OCI-LY7 (cell line): Measurements from ENCODE around the gene GPX6. TPM values are rescaled to one million over a fixed set of nuclear protein-coding genes. Genes with fewer than 3 reads are reported as not detected.
A peak's percentile ranks its signal among the peaks of the same experiment; 100 is the strongest.

Experiments
- BruUV-seq: library from RNA; stranded (reverse); fragments of 400-500 nt; replicated peaks from 2 replicates; lab custom pipeline; 2021; lab: Mats Ljungman, UMichigan
- CTCF ChIA-PET: fragments of 300-600 bp; sonication (Branson Sonifier 250); formaldehyde crosslinking; loops from one replicate; lab custom pipeline; 2022; ENCODE audit warnings: antibody characterized with exemption; ENCODE audit not compliant: unreplicated experiment; lab: Charles Lee
- POLR2A ChIA-PET: fragments of 300-600 bp; sonication (Branson Sonifier 250); formaldehyde crosslinking; loops from one replicate; lab custom pipeline; 2022; ENCODE audit warnings: antibody characterized with exemption; lab: Charles Lee
- DNase-seq: peaks from one replicate; pipeline ENCODE4 v3.0.0-alpha.2; 2015; ENCODE audit warnings: low spot score
- H2AFZ ChIP-seq: fragments of 200-600 bp; sonication (generic), shearing (Covaris generic); 2 replicates; pipeline ENCODE4 v1.6.1; 2014; ENCODE audit warnings: mild to moderate bottlenecking, antibody characterized with exemption, low read length, moderate library complexity
- H3K27ac ChIP-seq: fragments of 200-600 bp; sonication (generic); 2 replicates; pipeline ENCODE4 v1.5.1; 2014; ENCODE audit warnings: mixed run types, low read depth, mild to moderate bottlenecking, moderate library complexity, low read length, inconsistent platforms; ENCODE audit not compliant: poor library complexity, severe bottlenecking
- H3K36me3 ChIP-seq: fragments of 200-600 bp; sonication (generic); 2 replicates; pipeline ENCODE4 v1.6.1; 2014; ENCODE audit warnings: mild to moderate bottlenecking, antibody characterized with exemption, low read length, moderate library complexity, mixed read lengths; ENCODE audit not compliant: insufficient read depth
- H3K4me1 ChIP-seq: fragments of 200-600 bp; sonication (generic); 2 replicates; pipeline ENCODE4 v1.5.1; 2014; ENCODE audit warnings: mild to moderate bottlenecking, low read length; ENCODE audit not compliant: insufficient read depth, poor library complexity, severe bottlenecking
- H3K4me2 ChIP-seq: fragments of 200-600 bp; sonication (generic); 2 replicates; pipeline ENCODE4 v1.6.1; 2014; ENCODE audit warnings: mild to moderate bottlenecking, low read length
- H3K4me3 ChIP-seq: fragments of 200-600 bp; sonication (generic); 2 replicates; pipeline ENCODE4 v1.5.1; 2014; ENCODE audit warnings: mild to moderate bottlenecking, low read depth, low read length; ENCODE audit not compliant: poor library complexity, severe bottlenecking
- H3K79me2 ChIP-seq: fragments of 200-600 bp; sonication (generic); 2 replicates; pipeline ENCODE4 v1.6.1; 2016; ENCODE audit warnings: low read depth, mild to moderate bottlenecking, low read length, moderate library complexity, mixed read lengths; ENCODE audit not compliant: insufficient read depth
- H3K9me2 ChIP-seq: fragments of 200-600 bp; sonication (generic); 2 replicates; pipeline ENCODE4 v1.6.1; 2016; ENCODE audit warnings: mild to moderate bottlenecking, low read length, mixed read lengths; ENCODE audit not compliant: insufficient read depth
- H3K9me3 ChIP-seq: fragments of 200-600 bp; sonication (generic); 2 replicates; pipeline ENCODE4 v1.6.1; 2014; ENCODE audit warnings: mild to moderate bottlenecking, mixed run types, low read length, mixed read lengths
- H4K20me1 ChIP-seq: fragments of 200-600 bp; sonication (generic); 2 replicates; pipeline ENCODE4 v1.6.1; 2014; ENCODE audit warnings: mild to moderate bottlenecking, antibody characterized with exemption, low read length, moderate library complexity, mixed read lengths; ENCODE audit not compliant: insufficient read depth
- EZH2phosphoT487 ChIP-seq: fragments of 200-600 bp; sonication (generic); IDR thresholded peaks from 2 replicates; pipeline ENCODE4 v1.6.1; 2018; ENCODE audit warnings: low read depth, borderline replicate concordance, mild to moderate bottlenecking, mixed run types, antibody characterized with exemption, low read length, moderate library complexity, mixed read lengths
- intact Hi-C: fragments of 100-400 bp; cut with micrococcal nuclease; formaldehyde crosslinking; loops from one replicate; pipeline ENCODE4 v1.10.0; 2022; ENCODE audit not compliant: unreplicated experiment
- total RNA-seq, 2 experiments: library from RNA; depleted of rRNA in 1 of 2; stranded (reverse); fragments of >200 nt in 1 of 2; shearing (Covaris generic) in 1 of 2; gene quantifications; 2 replicates each; pipeline ENCODE4 v1.2.3, GENCODE V29; 2014 to 2022
- TF ChIP-seq, protein P1 (sequence below): fragments of 200-600 bp; sonication (generic); conservative IDR thresholded peaks from 2 replicates; pipeline ENCODE4 v1.5.1; 2014; ENCODE audit warnings: mild to moderate bottlenecking, antibody characterized with exemption, low read length, moderate library complexity, mixed read lengths

GPX6 gene
- total RNA-seq, 2 experiments from 2014 or later: not detected

DNA sequence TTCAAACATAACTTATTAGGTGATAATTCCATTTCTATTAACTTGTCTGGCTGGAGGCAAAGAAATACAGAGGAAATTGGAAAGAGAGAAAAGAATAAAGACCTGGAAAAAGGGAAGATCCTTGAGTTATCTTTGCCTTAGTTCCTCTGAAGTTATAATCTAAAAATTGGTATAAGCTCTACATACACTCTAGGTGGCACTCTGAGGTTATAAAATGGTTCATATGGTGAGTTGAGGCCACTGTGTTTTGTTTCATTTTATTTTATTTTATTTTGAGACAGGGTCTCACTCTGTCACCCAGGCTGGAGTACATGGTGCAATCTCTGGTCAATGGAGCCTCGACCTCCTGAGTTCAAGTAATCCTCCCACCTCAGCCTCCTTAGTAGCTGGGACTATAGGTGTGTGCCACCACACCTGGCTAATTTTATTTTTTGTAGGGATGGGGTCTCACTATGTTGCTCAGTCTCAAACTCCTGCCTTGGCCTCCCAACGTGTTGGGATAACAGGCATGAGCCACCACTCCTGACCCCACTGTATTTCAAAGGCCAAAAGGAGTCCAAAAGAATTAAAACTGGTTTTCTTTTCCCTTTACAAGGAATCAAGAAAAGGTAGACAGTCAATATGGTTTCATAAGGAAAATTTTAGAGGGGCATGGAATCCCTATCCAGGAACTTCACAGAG, 19.4 kb downstream of the GPX6 start:
- Histone ChIP-seq H3K9me3 (no peaks in the 10 kb centered on the region), H4K20me1 (no peaks in the 10 kb centered on the region), H3K27ac (no peak overlapping the region), H3K4me2 (no peak overlapping the region), H3K4me1 (no peaks in the 10 kb centered on the region), H3K79me2 (no peaks in the 10 kb centered on the region), H3K36me3 (no peaks in the 10 kb centered on the region), H3K9me2 (no peaks in the 10 kb centered on the region), H2AFZ (no peak overlapping the region), H3K4me3 (no peak overlapping the region)
- no TSS peak for BruUV-seq
- no peak for TF ChIP-seq EZH2phosphoT487
- TF ChIP-seq, protein P1, sequence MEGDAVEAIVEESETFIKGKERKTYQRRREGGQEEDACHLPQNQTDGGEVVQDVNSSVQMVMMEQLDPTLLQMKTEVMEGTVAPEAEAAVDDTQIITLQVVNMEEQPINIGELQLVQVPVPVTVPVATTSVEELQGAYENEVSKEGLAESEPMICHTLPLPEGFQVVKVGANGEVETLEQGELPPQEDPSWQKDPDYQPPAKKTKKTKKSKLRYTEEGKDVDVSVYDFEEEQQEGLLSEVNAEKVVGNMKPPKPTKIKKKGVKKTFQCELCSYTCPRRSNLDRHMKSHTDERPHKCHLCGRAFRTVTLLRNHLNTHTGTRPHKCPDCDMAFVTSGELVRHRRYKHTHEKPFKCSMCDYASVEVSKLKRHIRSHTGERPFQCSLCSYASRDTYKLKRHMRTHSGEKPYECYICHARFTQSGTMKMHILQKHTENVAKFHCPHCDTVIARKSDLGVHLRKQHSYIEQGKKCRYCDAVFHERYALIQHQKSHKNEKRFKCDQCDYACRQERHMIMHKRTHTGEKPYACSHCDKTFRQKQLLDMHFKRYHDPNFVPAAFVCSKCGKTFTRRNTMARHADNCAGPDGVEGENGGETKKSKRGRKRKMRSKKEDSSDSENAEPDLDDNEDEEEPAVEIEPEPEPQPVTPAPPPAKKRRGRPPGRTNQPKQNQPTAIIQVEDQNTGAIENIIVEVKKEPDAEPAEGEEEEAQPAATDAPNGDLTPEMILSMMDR: peak; percentile 64
- ChIA-PET CTCF (no interaction called here), POLR2A (no interaction called here)
- intact Hi-C loops: loop anchor here (2.0 kb wide), 1 partner anchor 189 kb away; no protein-coding TSS in a partner anchor
- DNase-seq: peak; percentile 20

DNA sequence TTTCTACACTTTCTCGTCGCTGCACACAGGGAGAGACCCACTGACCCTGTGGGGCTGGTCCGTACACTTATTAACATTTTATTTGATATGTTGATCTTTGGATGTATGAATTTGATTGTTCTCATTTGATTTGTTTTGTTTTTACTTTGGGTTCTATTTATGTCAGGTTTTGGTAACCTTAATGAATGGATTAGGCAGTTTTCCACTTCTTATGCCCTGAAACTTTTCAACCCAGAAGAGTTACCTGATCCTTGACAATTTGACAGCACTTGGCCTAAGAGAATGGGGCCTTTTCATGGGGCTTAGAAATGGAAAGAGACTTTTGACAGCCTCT, 23.6 kb downstream of the GPX6 start:
- intact Hi-C loops: no loop called here
- POLR2A ChIA-PET: no interaction called here
- no peak overlapping the region for H3K27ac ChIP-seq
- H2AFZ ChIP-seq: no peak overlapping the region
- TF ChIP-seq, protein P1: no peak
- TF ChIP-seq EZH2phosphoT487: no peak
- no peak for DNase-seq
- H3K4me3 ChIP-seq: no peak overlapping the region
- no peaks in the 10 kb centered on the region for H3K79me2 ChIP-seq
- no peaks in the 10 kb centered on the region for H3K36me3 ChIP-seq
- no peaks in the 10 kb centered on the region for H4K20me1 ChIP-seq
- CTCF ChIA-PET: no interaction called here
- H3K9me2 ChIP-seq: no peaks in the 10 kb centered on the region
- H3K9me3 ChIP-seq: no peaks in the 10 kb centered on the region
- BruUV-seq: no TSS peak
- H3K4me1 ChIP-seq: no peaks in the 10 kb centered on the region
- no peak overlapping the region for H3K4me2 ChIP-seq

DNA sequence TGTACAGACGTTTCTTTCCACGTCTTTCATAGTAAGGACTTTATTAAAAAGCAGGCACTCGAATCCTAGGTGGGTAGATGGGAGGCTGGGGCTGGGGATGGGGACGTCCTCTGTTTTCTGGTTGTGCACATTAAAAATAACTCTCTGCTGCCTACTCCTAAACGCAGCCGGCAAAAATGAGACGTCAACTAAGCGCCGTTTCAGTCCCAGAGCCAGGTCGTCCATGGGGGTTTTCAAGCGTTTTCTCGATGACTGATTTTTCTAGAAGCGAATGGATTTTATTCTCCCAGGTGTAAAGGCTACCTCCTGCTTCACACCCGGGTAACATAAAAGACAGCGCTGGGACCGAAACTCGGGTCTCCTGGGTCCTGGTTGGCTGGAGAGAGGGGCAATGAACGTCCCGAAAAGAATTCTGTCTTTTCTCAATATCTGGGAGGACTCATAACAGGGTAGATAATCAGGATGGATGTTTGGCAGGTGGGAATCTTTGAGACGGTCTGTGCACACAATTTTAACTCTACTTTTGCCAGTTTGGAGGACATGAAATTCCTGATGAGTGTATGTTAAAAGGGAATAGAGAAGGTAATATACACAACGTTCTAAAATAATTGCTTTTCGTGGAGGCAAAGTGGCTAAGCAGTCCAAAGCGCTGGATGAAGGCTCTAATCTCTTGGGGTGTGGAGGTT, 25.2 kb downstream of the GPX6 start:
- Histone ChIP-seq H3K4me2 (no peak overlapping the region), H3K27ac (no peak overlapping the region), H3K4me3 (no peak overlapping the region), H4K20me1 (no peaks in the 10 kb centered on the region), H2AFZ (no peak overlapping the region), H3K36me3 (no peaks in the 10 kb centered on the region), H3K9me2 (no peaks in the 10 kb centered on the region), H3K4me1 (no peaks in the 10 kb centered on the region), H3K9me3 (no peaks in the 10 kb centered on the region), H3K79me2 (no peaks in the 10 kb centered on the region)
- TF ChIP-seq, protein P1: no peak
- no peak for TF ChIP-seq EZH2phosphoT487
- no TSS peak for BruUV-seq
- ChIA-PET POLR2A (no interaction called here), CTCF (no interaction called here)
- DNase-seq: no peak
- intact Hi-C loops: no loop called here
